ENCODE measurements around the gene MTSS2. TPM values are rescaled to one million over a fixed set of nuclear protein-coding genes. Genes with fewer than 3 reads are reported as not detected.

The MTSS2 gene
- total RNA-seq, 1 experiment from 2014 or later, result 64.1 TPM

GRCh38 chr16:70703041-70703834 lies 17.4 kb upstream of the MTSS2 start:
- Mint-ChIP-seq H3K4me3 (ENCODE audit: unreplicated experiment) (no peak overlapping the region), H3K36me3 (ENCODE audit: insufficient read depth, unreplicated experiment) (peaks cover 6% of the 10 kb centered on the region), H3K4me1 (ENCODE audit: low read depth, unreplicated experiment) (peaks cover 5% of the 10 kb centered on the region), H3K27ac (ENCODE audit: unreplicated experiment) (no peak overlapping the region), H3K27me3 (ENCODE audit: insufficient read depth, unreplicated experiment) (no peaks in the 10 kb centered on the region), H3K9me3 (ENCODE audit: unreplicated experiment) (no peaks in the 10 kb centered on the region)
- H3K36me3 ChIP-seq (ENCODE audit: control insufficient read depth, insufficient read depth, low read length), result no peaks in the 10 kb centered on the region
- H3K9me3 ChIP-seq, result no peaks in the 10 kb centered on the region
- BruUV-seq (replicated peaks), result no TSS peak
- no peaks in the 10 kb centered on the region for H3K27me3 ChIP-seq (replicated peaks; ENCODE audit: control insufficient read depth, insufficient read depth, low read length)
- intact Hi-C loops (cut with micrococcal nuclease; ENCODE audit: unreplicated experiment), result no loop called here
- no peak for DNase-seq
- ChIA-PET POLR2A (interaction anchor here (0.5 kb wide), 1 partner anchor 106 kb away, joined by 4 read pairs; no protein-coding TSS in a partner anchor), CTCF (interaction anchor here (1.4 kb wide), 1 partner anchor 68 kb away, joined by 7 read pairs; no protein-coding TSS in a partner anchor)
- no peaks in the 10 kb centered on the region for H3K4me1 ChIP-seq
- peak in 1 of 2 experiments; percentile 28 for TF ChIP-seq CTCF (IDR thresholded peaks at IDR 0.05; ENCODE audit: insufficient read depth in 1 of 2, low read depth in 1 of 2, low read length in 1 of 2, severe bottlenecking in 1 of 2, unreplicated experiment in 1 of 2)
- no peak overlapping the region for H3K4me3 ChIP-seq (ENCODE audit: low read depth, low read length)

GRCh38 chr16:70702624-70703023 lies 16.8 kb upstream of the MTSS2 start:
- Mint-ChIP-seq H3K4me1 (ENCODE audit: low read depth, unreplicated experiment) (peaks cover 5% of the 10 kb centered on the region), H3K4me3 (ENCODE audit: unreplicated experiment) (no peak overlapping the region), H3K27me3 (ENCODE audit: insufficient read depth, unreplicated experiment) (no peaks in the 10 kb centered on the region), H3K9me3 (ENCODE audit: unreplicated experiment) (no peaks in the 10 kb centered on the region), H3K36me3 (ENCODE audit: insufficient read depth, unreplicated experiment) (peaks cover 6% of the 10 kb centered on the region), H3K27ac (ENCODE audit: unreplicated experiment) (no peak overlapping the region)
- ChIA-PET POLR2A (no interaction called here), CTCF (interaction anchor here (1.4 kb wide), 1 partner anchor 69 kb away, joined by 7 read pairs; no protein-coding TSS in a partner anchor)
- Histone ChIP-seq H3K4me1 (no peaks in the 10 kb centered on the region), H3K9me3 (no peaks in the 10 kb centered on the region), H3K4me3 (ENCODE audit: low read depth, low read length) (no peak overlapping the region), H3K36me3 (ENCODE audit: control insufficient read depth, insufficient read depth, low read length) (no peaks in the 10 kb centered on the region), H3K27me3 (replicated peaks; ENCODE audit: control insufficient read depth, insufficient read depth, low read length) (no peaks in the 10 kb centered on the region)
- DNase-seq, result no peak
- BruUV-seq (replicated peaks), result no TSS peak
- intact Hi-C loops (cut with micrococcal nuclease; ENCODE audit: unreplicated experiment), result no loop called here
- no peak for TF ChIP-seq CTCF (IDR thresholded peaks at IDR 0.05; ENCODE audit: insufficient read depth in 1 of 2, low read depth in 1 of 2, low read length in 1 of 2, severe bottlenecking in 1 of 2, unreplicated experiment in 1 of 2)

GRCh38 chr16:70701998-70702397 lies 16.1 kb upstream of the MTSS2 start:
- no TSS peak for BruUV-seq (replicated peaks)
- no peak for TF ChIP-seq CTCF (IDR thresholded peaks at IDR 0.05; ENCODE audit: insufficient read depth in 1 of 2, low read depth in 1 of 2, low read length in 1 of 2, severe bottlenecking in 1 of 2, unreplicated experiment in 1 of 2)
- Histone ChIP-seq H3K4me1 (0 out of 2 replicates have a peak, but pooled peaks cover 4% of the 10 kb centered on the region), H3K4me3 (ENCODE audit: low read depth, low read length) (no peak overlapping the region), H3K27me3 (replicated peaks; ENCODE audit: control insufficient read depth, insufficient read depth, low read length) (no peaks in the 10 kb centered on the region), H3K36me3 (ENCODE audit: control insufficient read depth, insufficient read depth, low read length) (no peaks in the 10 kb centered on the region), H3K9me3 (no peaks in the 10 kb centered on the region)
- H3K27ac Mint-ChIP-seq (ENCODE audit: unreplicated experiment), result no peak overlapping the region
- peaks cover 6% of the 10 kb centered on the region for H3K36me3 Mint-ChIP-seq (ENCODE audit: insufficient read depth, unreplicated experiment)
- DNase-seq, result no peak
- no peaks in the 10 kb centered on the region for H3K9me3 Mint-ChIP-seq (ENCODE audit: unreplicated experiment)
- intact Hi-C loops (cut with micrococcal nuclease; ENCODE audit: unreplicated experiment), result no loop called here
- no peak overlapping the region for H3K4me3 Mint-ChIP-seq (ENCODE audit: unreplicated experiment)
- H3K27me3 Mint-ChIP-seq (ENCODE audit: insufficient read depth, unreplicated experiment), result no peaks in the 10 kb centered on the region
- POLR2A ChIA-PET, result no interaction called here
- CTCF ChIA-PET, result no interaction called here
- H3K4me1 Mint-ChIP-seq (ENCODE audit: low read depth, unreplicated experiment), result peaks cover 5% of the 10 kb centered on the region

Measured in Caco-2 (cell line).